ENCODE measurements around the gene RPRD2. TPM values are rescaled to one million over a fixed set of nuclear protein-coding genes. Genes with fewer than 3 reads are reported as not detected.

Gene RPRD2
- total and polyA plus RNA-seq, 9 of the 15 experiments (the other 6 are each of a cell fraction or from before 2014, with no cell fraction given), result 1.5 to 21.6 (median 7.7) TPM

DNA sequence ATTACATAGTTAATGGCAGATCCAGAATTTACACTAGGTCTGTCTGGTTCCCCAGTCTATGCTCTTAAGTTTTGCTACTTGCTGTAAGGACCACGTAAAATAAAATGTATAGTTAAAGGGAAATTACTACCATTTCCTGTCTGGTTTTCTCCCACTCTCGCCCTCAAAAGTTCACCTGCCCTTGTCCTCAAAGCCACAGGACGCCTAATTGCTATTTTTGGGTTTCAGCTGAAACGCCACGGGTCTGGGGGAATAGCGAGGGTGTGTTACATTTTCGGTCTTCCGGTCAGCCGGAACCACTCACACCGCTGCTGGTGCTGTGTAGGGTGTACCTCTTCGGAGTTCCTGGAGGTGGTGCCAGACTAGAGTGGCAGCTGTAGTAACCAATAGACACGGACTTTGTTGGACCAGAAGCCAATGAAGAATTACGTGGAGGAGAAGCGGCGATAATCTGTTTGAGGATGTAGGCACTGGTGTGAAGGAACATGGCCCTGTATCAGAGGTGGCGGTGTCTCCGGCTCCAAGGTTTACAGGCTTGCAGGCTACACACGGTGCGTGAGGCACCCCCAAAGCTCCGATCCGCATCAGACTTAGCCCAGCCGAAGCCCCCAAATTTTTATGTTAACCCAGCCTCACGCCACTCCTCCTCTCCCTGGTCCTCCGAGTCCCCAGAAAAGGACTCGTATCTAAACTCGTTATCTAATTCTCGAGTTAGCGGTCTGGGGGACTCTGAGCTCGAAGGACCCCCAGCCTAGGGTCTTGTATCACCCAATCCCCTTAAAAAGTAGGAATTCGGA is 123.2 kb downstream of the RPRD2 start, which contains the start of gene TARS2 (continued):
- TF ChIP-seq, protein P1, sequence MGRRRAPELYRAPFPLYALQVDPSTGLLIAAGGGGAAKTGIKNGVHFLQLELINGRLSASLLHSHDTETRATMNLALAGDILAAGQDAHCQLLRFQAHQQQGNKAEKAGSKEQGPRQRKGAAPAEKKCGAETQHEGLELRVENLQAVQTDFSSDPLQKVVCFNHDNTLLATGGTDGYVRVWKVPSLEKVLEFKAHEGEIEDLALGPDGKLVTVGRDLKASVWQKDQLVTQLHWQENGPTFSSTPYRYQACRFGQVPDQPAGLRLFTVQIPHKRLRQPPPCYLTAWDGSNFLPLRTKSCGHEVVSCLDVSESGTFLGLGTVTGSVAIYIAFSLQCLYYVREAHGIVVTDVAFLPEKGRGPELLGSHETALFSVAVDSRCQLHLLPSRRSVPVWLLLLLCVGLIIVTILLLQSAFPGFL (CRISPR knock-in tag; IDR thresholded peaks at IDR 0.05), result no peak
- TF ChIP-seq, protein P2, sequence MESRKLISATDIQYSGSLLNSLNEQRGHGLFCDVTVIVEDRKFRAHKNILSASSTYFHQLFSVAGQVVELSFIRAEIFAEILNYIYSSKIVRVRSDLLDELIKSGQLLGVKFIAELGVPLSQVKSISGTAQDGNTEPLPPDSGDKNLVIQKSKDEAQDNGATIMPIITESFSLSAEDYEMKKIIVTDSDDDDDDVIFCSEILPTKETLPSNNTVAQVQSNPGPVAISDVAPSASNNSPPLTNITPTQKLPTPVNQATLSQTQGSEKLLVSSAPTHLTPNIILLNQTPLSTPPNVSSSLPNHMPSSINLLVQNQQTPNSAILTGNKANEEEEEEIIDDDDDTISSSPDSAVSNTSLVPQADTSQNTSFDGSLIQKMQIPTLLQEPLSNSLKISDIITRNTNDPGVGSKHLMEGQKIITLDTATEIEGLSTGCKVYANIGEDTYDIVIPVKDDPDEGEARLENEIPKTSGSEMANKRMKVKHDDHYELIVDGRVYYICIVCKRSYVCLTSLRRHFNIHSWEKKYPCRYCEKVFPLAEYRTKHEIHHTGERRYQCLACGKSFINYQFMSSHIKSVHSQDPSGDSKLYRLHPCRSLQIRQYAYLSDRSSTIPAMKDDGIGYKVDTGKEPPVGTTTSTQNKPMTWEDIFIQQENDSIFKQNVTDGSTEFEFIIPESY (CRISPR knock-in tag; IDR thresholded peaks at IDR 0.05), result no peak
- no peak for TF ChIP-seq RBM22 (IDR thresholded peaks at IDR 0.05; ENCODE audit: low read depth, low read length, poor library complexity, severe bottlenecking)
- peak; percentile 42; the same call in 1 of the 2 replicates for TF ChIP-seq ZFX (CRISPR knock-in tag; IDR thresholded peaks at IDR 0.05)
- no peak for TF ChIP-seq TCFL5 (CRISPR knock-in tag; conservative IDR thresholded peaks at IDR 0.05)
- TF ChIP-seq HDAC2 (IDR thresholded peaks at IDR 0.05), result peak; percentile 91
- TF ChIP-seq ZNF232 (CRISPR knock-in tag; IDR thresholded peaks at IDR 0.05), result no peak
- TF ChIP-seq, protein P3, sequence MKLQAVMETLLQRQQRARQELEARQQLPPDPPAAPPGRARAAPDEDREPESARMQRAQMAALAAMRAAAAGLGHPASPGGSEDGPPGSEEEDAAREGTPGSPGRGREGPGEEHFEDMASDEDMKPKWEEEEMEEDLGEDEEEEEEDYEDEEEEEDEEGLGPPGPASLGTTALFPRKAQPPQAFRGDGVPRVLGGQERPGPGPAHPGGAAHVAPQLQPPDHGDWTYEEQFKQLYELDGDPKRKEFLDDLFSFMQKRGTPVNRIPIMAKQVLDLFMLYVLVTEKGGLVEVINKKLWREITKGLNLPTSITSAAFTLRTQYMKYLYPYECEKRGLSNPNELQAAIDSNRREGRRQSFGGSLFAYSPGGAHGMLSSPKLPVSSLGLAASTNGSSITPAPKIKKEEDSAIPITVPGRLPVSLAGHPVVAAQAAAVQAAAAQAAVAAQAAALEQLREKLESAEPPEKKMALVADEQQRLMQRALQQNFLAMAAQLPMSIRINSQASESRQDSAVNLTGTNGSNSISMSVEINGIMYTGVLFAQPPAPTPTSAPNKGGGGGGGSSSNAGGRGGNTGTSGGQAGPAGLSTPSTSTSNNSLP (IDR thresholded peaks at IDR 0.05; ENCODE audit: borderline replicate concordance, low read depth, low read length), result peak; percentile 18; the same call in 1 of the 2 replicates
- no peak for TF ChIP-seq MAFG (tag; conservative IDR thresholded peaks at IDR 0.05)
- no peak for TF ChIP-seq ZNF224 (CRISPR knock-in tag; IDR thresholded peaks at IDR 0.05)
- TF ChIP-seq ZNF436 (CRISPR knock-in tag; IDR thresholded peaks at IDR 0.05), result no peak
- TF ChIP-seq NCOA1 (IDR thresholded peaks at IDR 0.05; ENCODE audit: low read depth), result peak; percentile 99
- TF ChIP-seq SRSF9 (IDR thresholded peaks at IDR 0.05; ENCODE audit: borderline replicate concordance, low read depth, low read length), result no peak
- TF ChIP-seq PCBP2 (IDR thresholded peaks at IDR 0.05; ENCODE audit: low read depth, low read length, poor library complexity, severe bottlenecking), result no peak
- TF ChIP-seq NFE2L1 (tag; IDR thresholded peaks at IDR 0.05; ENCODE audit: borderline replicate concordance, low read depth), result no peak
- 0 out of 2 replicates have a peak, but pooled peaks have one; percentile 74 for TF ChIP-seq KAT7 (CRISPR knock-in tag; IDR thresholded peaks at IDR 0.05; ENCODE audit: borderline replicate concordance)
- no peak for TF ChIP-seq ZNF668 (CRISPR knock-in tag; IDR thresholded peaks at IDR 0.05)
- no peak for TF ChIP-seq ZNF507 (tag; conservative IDR thresholded peaks at IDR 0.05)
- TF ChIP-seq, protein P4, sequence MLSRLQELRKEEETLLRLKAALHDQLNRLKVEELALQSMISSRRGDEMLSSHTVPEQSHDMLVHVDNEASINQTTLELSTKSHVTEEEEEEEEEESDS (CRISPR knock-in tag; IDR thresholded peaks at IDR 0.05), result no peak
- TF ChIP-seq ZNF274 (IDR thresholded peaks at IDR 0.05; ENCODE audit: borderline replicate concordance, low read depth, low read length), result no peak
- no peak for TF ChIP-seq ZNF41 (CRISPR knock-in tag; conservative IDR thresholded peaks at IDR 0.05)
- TF ChIP-seq HNRNPH1 (optimal IDR thresholded peaks at IDR 0.05; ENCODE audit: low read depth, low read length), result no peak
